Hepatocyte (in vitro differentiated cells): ENCODE results near the gene HPS5. TPM values are rescaled to one million over a fixed set of nuclear protein-coding genes. Genes with fewer than 3 reads are reported as not detected.

ENCODE experiments used
- DNase-seq: peaks from one replicate; pipeline ENCODE4 v3.0.0-alpha.2; 2016; ENCODE audit warnings: low spot score
- H2AFZ ChIP-seq: fragments of 200-600 bp; sonication (generic); 2 replicates; pipeline ENCODE4 v1.6.0; 2016; ENCODE audit warnings: antibody characterized with exemption, mild to moderate bottlenecking
- H3K27ac ChIP-seq: fragments of 200-600 bp; sonication (generic); 2 replicates; pipeline ENCODE4 v1.5.1; 2016; ENCODE audit warnings: mild to moderate bottlenecking
- H3K27me3 ChIP-seq: fragments of 200-600 bp; sonication (generic); 2 replicates; pipeline ENCODE4 v1.6.1; 2016
- H3K36me3 ChIP-seq: fragments of 200-600 bp; sonication (generic); replicated peaks from 2 replicates; pipeline ENCODE4 v1.5.1; 2016; ENCODE audit warnings: low read depth; ENCODE audit not compliant: insufficient read depth
- H3K4me1 ChIP-seq: fragments of 200-600 bp; sonication (generic); 2 replicates; pipeline ENCODE4 v1.5.1; 2016; ENCODE audit warnings: mild to moderate bottlenecking, moderate library complexity; ENCODE audit not compliant: insufficient read depth
- H3K4me2 ChIP-seq: fragments of 200-600 bp; sonication (generic); 2 replicates; pipeline ENCODE4 v1.6.0; 2016
- H3K4me3 ChIP-seq: fragments of 200-600 bp; sonication (generic); 2 replicates; pipeline ENCODE4 v1.5.1; 2016; ENCODE audit warnings: mild to moderate bottlenecking
- H3K79me2 ChIP-seq: fragments of 200-600 bp; sonication (generic); 2 replicates; pipeline ENCODE4 v1.6.0; 2017; ENCODE audit warnings: mild to moderate bottlenecking
- H3K9me2 ChIP-seq: fragments of 200-600 bp; sonication (generic); replicated peaks from 2 replicates; pipeline ENCODE4 v1.6.0; 2017; ENCODE audit warnings: mild to moderate bottlenecking; ENCODE audit not compliant: insufficient read depth
- H3K9me3 ChIP-seq: fragments of 200-600 bp; sonication (generic); 2 replicates; pipeline ENCODE4 v1.5.1; 2016; ENCODE audit warnings: low read depth, mild to moderate bottlenecking
- H4K20me1 ChIP-seq: fragments of 200-600 bp; sonication (generic); 2 replicates; pipeline ENCODE4 v1.6.0; 2016; ENCODE audit warnings: mild to moderate bottlenecking; ENCODE audit not compliant: insufficient read depth, poor library complexity, severe bottlenecking
- EZH2 ChIP-seq: fragments of 200-600 bp; sonication (generic); IDR thresholded peaks from 2 replicates; pipeline ENCODE4 v1.6.1; 2016; ENCODE audit warnings: antibody characterized with exemption, mild to moderate bottlenecking, borderline replicate concordance
- EZH2phosphoT487 ChIP-seq: fragments of 200-600 bp; sonication (generic); IDR thresholded peaks from one replicate; pipeline ENCODE4 v1.6.1; 2018; ENCODE audit warnings: antibody characterized with exemption, mild to moderate bottlenecking, low read depth, moderate library complexity; ENCODE audit not compliant: unreplicated experiment, severe bottlenecking
- WGBS: methylation state at CpG from one replicate; pipeline ENCODE4 v1.1.6; 2016; ENCODE audit warnings: low lambda C conversion rate; ENCODE audit errors: missing lambda C conversion rate; 5-methylcytosine and 5-hydroxymethylcytosine counted together
- polyA plus RNA-seq: library from polyadenylated mRNA; unstranded; fragments of >200 nt; fragmentation: Nextera tagmentation; extraction: Ambion mirVana; gene quantifications from 2 replicates; pipeline ENCODE4 v1.2.1, GENCODE V29; 2016
- total RNA-seq: library from RNA; depleted of rRNA; stranded (reverse); fragments of >200 nt; gene quantifications from 2 replicates; pipeline ENCODE4 v1.2.3, GENCODE V29; 2014
- TF ChIP-seq, protein P1 (sequence below): fragments of 200-600 bp; sonication (generic); IDR thresholded peaks from 2 replicates; pipeline ENCODE4 v1.5.1; 2016; ENCODE audit warnings: antibody characterized with exemption, mild to moderate bottlenecking; ENCODE audit not compliant: poor library complexity

Gene HPS5
- total and polyA plus RNA-seq, 2 experiments from 2014 or later: 10.3 to 18.0 TPM

DNA sequence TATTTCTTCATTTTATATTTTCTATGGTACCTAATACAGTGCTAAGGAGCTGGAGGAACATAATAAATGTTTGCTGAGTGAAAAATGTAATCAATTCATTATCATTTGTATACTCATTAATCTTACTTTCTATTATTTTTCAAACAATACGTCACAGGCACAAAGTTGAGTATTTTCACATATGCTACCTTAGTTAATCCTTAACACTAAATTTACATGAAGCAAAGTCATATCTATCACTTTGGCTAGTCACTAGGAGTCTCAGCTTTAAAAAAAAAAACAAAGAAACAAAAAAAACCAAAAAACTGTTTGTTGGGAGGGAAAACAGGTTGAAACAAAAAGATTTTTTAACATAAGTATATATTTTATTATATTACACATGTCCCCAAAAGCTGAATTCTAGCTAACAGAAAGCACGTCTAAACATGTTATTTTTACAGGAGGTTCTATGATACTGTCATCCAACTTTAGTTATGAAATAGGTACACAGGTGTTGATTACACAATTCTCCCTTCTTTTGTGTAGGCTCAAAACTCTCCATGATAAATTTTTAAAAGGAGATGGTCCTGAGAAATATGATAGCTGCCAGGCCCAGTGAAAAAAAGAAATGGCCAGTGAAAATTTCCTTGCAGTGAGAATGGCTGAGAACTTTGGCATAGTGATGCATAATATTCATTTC lies 14.3 kb downstream of the HPS5 start:
- no peaks in the 10 kb centered on the region for H3K9me2 ChIP-seq
- no peak overlapping the region for H3K4me3 ChIP-seq
- no peak for DNase-seq
- H3K4me1 ChIP-seq: peaks cover 5% of the 10 kb centered on the region
- TF ChIP-seq, protein P1, sequence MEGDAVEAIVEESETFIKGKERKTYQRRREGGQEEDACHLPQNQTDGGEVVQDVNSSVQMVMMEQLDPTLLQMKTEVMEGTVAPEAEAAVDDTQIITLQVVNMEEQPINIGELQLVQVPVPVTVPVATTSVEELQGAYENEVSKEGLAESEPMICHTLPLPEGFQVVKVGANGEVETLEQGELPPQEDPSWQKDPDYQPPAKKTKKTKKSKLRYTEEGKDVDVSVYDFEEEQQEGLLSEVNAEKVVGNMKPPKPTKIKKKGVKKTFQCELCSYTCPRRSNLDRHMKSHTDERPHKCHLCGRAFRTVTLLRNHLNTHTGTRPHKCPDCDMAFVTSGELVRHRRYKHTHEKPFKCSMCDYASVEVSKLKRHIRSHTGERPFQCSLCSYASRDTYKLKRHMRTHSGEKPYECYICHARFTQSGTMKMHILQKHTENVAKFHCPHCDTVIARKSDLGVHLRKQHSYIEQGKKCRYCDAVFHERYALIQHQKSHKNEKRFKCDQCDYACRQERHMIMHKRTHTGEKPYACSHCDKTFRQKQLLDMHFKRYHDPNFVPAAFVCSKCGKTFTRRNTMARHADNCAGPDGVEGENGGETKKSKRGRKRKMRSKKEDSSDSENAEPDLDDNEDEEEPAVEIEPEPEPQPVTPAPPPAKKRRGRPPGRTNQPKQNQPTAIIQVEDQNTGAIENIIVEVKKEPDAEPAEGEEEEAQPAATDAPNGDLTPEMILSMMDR: no peak
- TF ChIP-seq EZH2phosphoT487 (no peak), EZH2 (no peak)
- H3K27me3 ChIP-seq: no peaks in the 10 kb centered on the region
- H3K27ac ChIP-seq: no peak overlapping the region
- H3K36me3 ChIP-seq: no peaks in the 10 kb centered on the region
- H3K4me2 ChIP-seq: no peak overlapping the region
- peaks cover 4% of the 10 kb centered on the region for H3K79me2 ChIP-seq
- H3K9me3 ChIP-seq: no peaks in the 10 kb centered on the region
- no peaks in the 10 kb centered on the region for H4K20me1 ChIP-seq
- 92% methylated on average over 2 of the region's 2 CpGs for WGBS
- H2AFZ ChIP-seq: no peak overlapping the region

DNA sequence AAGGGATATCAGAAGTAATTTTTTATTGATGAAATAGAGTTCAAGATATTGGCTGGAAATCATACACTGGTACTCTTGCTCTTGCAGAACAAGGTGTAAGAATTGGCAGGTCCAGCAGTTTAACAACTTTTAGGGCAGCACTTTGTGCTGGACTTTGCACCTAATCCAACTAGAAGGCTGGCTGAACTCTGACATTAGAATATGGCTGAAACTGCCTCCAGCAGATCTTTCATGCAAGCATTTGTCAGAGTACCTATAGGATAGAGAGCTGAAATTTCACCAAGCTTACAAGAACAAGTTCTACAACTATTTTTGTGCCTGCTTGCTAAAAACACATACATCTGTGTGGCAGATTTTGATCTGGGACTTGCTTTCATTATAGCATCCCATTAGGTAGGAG lies 17.2 kb downstream of the HPS5 start:
- Histone ChIP-seq H2AFZ (no peak overlapping the region), H3K4me3 (no peak overlapping the region), H3K79me2 (no peaks in the 10 kb centered on the region), H3K36me3 (no peaks in the 10 kb centered on the region), H3K4me2 (no peak overlapping the region), H3K4me1 (no peaks in the 10 kb centered on the region), H4K20me1 (no peaks in the 10 kb centered on the region), H3K27ac (no peak overlapping the region), H3K9me2 (no peaks in the 10 kb centered on the region), H3K27me3 (no peaks in the 10 kb centered on the region), H3K9me3 (no peaks in the 10 kb centered on the region)
- peak; percentile 12 for DNase-seq
- TF ChIP-seq EZH2phosphoT487 (no peak), EZH2 (no peak)
- TF ChIP-seq, protein P1: no peak

DNA sequence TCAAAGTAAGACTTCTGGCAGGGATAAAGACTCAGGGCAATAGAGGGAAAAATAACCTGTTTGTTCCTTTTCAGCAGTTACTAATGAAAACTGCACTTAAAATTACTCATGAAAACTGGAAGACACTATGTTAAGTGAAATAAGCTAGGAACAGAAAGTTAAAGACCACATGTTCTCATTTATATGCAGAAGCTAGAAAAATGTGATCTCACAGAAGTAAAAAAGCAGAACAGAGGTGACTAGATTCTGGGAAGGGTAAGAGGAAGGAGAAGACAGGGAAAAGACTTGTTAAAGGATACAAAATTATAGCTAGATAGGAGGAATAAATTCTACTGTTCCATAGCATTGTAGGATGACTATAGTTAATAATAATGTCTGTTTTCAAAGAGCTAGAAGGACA lies 22.2 kb downstream of the HPS5 start:
- no peaks in the 10 kb centered on the region for H3K27me3 ChIP-seq

More for the DNA sequence above, 22.2 kb downstream of the HPS5 start:
- Histone ChIP-seq H4K20me1 (no peaks in the 10 kb centered on the region), H3K27ac (no peak overlapping the region), H3K4me1 (no peaks in the 10 kb centered on the region), H3K4me2 (no peak overlapping the region), H3K9me3 (no peaks in the 10 kb centered on the region), H2AFZ (no peak overlapping the region), H3K4me3 (no peak overlapping the region), H3K36me3 (no peaks in the 10 kb centered on the region), H3K79me2 (no peaks in the 10 kb centered on the region), H3K9me2 (no peaks in the 10 kb centered on the region)
- TF ChIP-seq EZH2phosphoT487 (no peak), EZH2 (no peak)
- TF ChIP-seq, protein P1: no peak
- DNase-seq: no peak
